GM12872 (cell line): ENCODE measurements around the gene MDFI.

Experiments used
- TF ChIP-seq, protein P1 (sequence below): IDR thresholded peaks from 3 replicates; pipeline ENCODE4 v1.5.1; 2011; ENCODE audit warnings: low read depth, mild to moderate bottlenecking, low read length, moderate library complexity; ENCODE audit not compliant: insufficient read depth

Gene MDFI

DNA sequence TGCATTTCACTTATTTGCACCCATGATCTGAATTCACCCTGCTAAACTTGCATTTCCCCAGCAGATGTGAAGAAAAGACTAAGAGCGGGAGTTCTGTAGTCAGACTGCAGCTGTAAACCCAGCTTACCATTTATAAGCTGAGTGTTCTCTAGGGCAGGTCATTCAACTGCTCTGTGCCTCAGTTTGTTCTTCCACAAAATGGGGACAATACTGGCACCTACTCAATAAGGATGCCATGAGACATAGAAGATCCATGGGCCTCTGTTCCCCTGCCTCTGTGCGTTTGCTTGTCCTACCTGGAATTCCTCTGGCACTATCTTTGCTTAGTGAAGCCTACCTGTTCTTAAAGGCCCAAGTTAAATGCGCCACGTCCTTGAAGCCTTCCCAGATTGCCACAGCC, 12.2 kb upstream of the MDFI start:
- TF ChIP-seq, protein P1, sequence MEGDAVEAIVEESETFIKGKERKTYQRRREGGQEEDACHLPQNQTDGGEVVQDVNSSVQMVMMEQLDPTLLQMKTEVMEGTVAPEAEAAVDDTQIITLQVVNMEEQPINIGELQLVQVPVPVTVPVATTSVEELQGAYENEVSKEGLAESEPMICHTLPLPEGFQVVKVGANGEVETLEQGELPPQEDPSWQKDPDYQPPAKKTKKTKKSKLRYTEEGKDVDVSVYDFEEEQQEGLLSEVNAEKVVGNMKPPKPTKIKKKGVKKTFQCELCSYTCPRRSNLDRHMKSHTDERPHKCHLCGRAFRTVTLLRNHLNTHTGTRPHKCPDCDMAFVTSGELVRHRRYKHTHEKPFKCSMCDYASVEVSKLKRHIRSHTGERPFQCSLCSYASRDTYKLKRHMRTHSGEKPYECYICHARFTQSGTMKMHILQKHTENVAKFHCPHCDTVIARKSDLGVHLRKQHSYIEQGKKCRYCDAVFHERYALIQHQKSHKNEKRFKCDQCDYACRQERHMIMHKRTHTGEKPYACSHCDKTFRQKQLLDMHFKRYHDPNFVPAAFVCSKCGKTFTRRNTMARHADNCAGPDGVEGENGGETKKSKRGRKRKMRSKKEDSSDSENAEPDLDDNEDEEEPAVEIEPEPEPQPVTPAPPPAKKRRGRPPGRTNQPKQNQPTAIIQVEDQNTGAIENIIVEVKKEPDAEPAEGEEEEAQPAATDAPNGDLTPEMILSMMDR = no peak

DNA sequence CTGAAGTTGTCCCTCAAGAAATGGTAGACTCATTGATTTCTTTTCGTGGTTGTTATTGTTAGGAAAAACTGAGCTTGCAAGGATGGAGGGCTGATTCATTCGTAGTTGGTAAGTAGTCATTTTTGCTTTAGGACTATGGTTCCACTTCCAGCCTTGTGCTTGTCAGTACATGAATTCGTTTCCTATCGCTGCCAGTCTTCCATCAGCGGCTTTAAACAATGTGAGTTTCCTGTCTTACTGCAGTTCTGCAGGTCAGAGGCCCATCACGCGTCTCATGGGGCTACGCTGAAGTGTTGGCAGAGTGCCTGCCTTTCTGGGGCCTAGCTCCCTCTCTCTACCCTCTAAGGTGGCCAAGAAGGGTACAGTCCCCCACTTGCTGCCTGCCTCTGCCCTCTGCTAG, 11.4 kb upstream of the MDFI start:
- TF ChIP-seq, protein P1 = no peak

DNA sequence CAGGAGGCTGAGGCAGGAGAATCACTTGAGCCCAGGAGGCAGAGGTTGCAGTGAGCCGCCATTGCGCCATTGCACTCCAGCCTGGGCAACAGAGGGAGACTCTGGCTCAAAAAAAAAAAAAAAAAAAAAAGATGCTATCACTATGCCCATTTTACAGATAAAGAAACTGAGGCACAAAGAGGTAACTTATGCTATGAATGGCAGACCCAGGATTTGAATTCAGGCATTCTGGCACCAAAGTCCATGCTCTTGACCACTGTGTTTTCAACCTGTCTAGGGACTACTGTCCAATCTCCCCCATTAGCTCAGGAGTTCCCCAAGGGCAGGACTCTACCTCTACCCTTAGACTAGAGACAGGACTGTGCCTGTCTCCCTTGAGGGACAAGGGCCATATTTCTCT, 9.1 kb upstream of the MDFI start:
- TF ChIP-seq, protein P1 = no peak

DNA sequence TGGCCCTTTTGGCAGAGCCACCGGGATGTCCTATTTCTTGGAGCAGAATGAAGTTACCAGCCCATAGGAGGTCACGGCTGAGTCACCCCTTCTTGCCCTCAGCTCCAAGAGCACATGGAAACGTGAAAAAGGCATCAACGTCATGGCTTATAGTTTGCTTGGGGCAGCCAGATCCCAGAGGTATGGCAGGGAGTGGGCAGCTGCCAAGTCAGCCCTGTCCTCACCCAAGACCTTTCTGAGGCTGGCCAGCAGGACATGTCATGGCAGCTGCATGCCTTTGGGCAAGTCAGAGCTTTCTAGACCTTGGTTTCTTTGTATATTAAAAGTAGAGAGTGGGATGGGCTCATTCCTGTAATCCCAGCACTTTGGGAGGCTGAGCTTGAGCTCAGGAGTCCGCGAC, 8.2 kb upstream of the MDFI start:
- TF ChIP-seq, protein P1 = no peak

DNA sequence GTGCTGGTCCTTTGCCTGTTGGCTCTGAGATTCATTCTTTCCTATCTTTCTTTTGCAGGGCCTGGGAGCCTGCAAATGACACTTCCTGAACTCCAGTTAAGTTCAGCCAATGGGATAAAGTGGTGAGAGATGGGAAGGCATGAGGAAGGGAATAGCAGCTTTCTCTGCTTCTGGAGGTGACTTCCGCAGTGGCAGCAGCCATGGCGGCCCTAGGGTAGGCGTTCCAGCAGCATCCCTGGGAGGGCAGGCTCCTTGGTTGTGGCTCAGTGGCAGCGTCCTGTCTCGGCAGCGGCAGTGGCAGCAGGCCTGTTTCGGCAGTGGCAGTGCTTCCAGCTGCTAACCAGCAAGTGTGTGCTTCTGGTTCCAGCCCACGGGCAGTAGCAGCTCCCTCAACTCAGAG, 7.3 kb upstream of the MDFI start:
- TF ChIP-seq, protein P1 = no peak

DNA sequence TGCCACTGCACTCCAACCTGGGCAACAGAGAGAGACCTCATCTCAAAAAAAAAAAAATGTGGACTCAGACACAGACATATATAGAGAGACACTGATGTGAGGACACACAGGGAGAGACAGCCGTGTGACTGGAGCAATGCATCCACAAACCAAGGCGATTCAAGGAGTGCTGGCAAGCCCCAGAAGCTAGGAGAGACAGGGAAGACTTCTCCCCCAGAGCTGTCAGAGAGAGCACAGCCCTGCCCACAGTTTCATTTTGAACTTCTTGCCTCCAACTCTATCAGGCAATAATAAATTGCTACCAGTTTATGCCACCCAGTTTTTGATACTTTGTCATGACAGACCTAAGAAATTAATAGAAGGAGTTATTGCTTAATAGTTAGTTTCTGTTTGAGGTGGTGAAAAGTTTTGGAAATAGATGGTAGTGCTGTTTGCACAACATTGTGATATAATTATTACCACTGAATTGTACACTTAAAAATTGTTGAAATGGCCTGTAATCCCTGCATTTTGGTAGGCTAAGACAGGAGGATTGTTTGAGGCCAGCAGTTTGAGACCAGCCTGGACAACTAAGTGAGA, 5.1 kb upstream of the MDFI start:
- TF ChIP-seq, protein P1 = no peak

DNA sequence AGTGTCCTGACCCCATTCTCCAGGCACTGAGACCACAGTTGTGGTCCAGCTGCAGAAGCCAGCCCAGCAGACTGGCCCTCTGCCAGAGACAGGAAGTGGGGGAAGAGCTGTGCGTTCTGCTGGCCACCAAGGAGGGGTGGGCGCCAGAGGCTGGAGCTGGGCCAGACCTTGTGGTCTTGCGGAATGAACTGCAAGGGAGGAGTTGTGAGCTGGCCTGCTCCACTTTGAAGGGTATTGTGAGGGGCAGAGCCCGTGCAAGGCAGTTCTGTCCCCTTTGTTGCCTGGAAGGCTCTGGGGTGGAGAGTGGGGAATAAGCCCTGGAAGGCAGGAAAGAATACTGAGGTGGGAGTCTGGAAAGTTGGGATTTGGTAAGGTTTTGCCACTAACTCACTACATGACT, 3.6 kb upstream of the MDFI start:
- TF ChIP-seq, protein P1 = no peak

DNA sequence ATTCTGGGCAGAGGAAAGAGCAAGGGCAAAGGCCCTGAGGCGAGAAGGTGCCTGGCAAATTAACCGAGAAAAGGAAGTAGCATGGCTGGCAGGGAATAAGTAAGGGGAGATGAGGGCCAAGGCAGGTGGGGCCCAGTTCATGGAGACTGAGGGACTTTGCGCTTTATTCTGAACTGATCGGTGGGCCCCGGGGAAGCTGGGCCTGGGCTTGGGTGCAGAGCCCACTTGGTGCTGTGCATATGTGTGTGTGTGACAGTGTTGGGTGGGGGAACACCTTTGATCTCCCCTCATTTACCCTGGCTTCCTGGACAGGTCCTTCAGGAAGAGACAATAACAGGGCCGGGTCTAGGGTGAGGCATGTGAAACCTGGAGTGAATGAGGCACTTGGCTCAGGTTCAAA, 2.9 kb upstream of the MDFI start:
- TF ChIP-seq, protein P1 = no peak
